BJ (cell line): ENCODE results near the gene OR2C3. TPM values are rescaled to one million over a fixed set of nuclear protein-coding genes. Genes with fewer than 3 reads are reported as not detected.

Experiments used
- CTCF ChIA-PET: fragments of 350-600 bp; formaldehyde crosslinking; extraction: SDS; loops from one replicate; lab custom pipeline; 2021; ENCODE audit warnings: antibody characterized with exemption, inconsistent platforms; lab: Yijun Ruan, JAX
- POLR2A ChIA-PET: fragments of 300-600 bp; sonication (Branson Sonifier 250); formaldehyde crosslinking; extraction: SDS; loops from one replicate; lab custom pipeline; 2021; ENCODE audit warnings: antibody characterized with exemption; lab: Charles Lee
- DNase-seq: peaks from one replicate; pipeline ENCODE4 v3.0.0-alpha.2; 2011; ENCODE audit warnings: low read depth
- H3K27me3 ChIP-seq: 2 replicates; pipeline ENCODE4 v1.6.0; 2011; ENCODE audit warnings: low read length; ENCODE audit not compliant: control insufficient read depth, insufficient read depth
- H3K36me3 ChIP-seq: 2 replicates; pipeline ENCODE4 v1.5.1; 2011; ENCODE audit warnings: low read length; ENCODE audit not compliant: control insufficient read depth, insufficient read depth
- H3K4me3 ChIP-seq: 2 replicates; pipeline ENCODE4 v1.5.1; 2011; ENCODE audit warnings: low read depth, mild to moderate bottlenecking, control low read depth, low read length
- polyA minus RNA-seq: library from RNA; depleted of rRNA, polyadenylated mRNA; stranded (reverse); fragments of >200 nt; gene quantifications from 2 replicates; pipeline ENCODE4 v1.2.3, GENCODE V29; 2011; rRNA and poly(A)+ RNA removed
- polyA plus RNA-seq: library from polyadenylated mRNA; depleted of rRNA; stranded (reverse); fragments of >200 nt; gene quantifications from 2 replicates; pipeline ENCODE4 v1.2.3, GENCODE V29; 2011; rRNA removed
- TF ChIP-seq, protein P1 (sequence below): IDR thresholded peaks from 2 replicates; pipeline ENCODE4 v1.5.1; 2011; ENCODE audit warnings: low read depth, mild to moderate bottlenecking, control low read depth, inconsistent platforms, low read length, moderate library complexity; ENCODE audit not compliant: insufficient read depth

The OR2C3 gene
- polyA plus RNA-seq (not detected in 2 replicates), polyA minus RNA-seq (not detected in 2 replicates)

- no peaks in the 10 kb centered on the region for H3K36me3 ChIP-seq
- H3K4me3 ChIP-seq: no peak within 1 kb of the TSS
- TF ChIP-seq, protein P1, sequence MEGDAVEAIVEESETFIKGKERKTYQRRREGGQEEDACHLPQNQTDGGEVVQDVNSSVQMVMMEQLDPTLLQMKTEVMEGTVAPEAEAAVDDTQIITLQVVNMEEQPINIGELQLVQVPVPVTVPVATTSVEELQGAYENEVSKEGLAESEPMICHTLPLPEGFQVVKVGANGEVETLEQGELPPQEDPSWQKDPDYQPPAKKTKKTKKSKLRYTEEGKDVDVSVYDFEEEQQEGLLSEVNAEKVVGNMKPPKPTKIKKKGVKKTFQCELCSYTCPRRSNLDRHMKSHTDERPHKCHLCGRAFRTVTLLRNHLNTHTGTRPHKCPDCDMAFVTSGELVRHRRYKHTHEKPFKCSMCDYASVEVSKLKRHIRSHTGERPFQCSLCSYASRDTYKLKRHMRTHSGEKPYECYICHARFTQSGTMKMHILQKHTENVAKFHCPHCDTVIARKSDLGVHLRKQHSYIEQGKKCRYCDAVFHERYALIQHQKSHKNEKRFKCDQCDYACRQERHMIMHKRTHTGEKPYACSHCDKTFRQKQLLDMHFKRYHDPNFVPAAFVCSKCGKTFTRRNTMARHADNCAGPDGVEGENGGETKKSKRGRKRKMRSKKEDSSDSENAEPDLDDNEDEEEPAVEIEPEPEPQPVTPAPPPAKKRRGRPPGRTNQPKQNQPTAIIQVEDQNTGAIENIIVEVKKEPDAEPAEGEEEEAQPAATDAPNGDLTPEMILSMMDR: no peak
- no peak for DNase-seq
- ChIA-PET POLR2A (no interaction called here), CTCF (no interaction called here)
- no peaks in the 10 kb centered on the region for H3K27me3 ChIP-seq
These were observed at the start of gene OR2C3 for GRCh38 chr1:247536340-247536739. Gene OR2C3 (minus strand): TSS chr1:247536440. CDS start chr1:247532511, 3,929 bp downstream.

DNA sequence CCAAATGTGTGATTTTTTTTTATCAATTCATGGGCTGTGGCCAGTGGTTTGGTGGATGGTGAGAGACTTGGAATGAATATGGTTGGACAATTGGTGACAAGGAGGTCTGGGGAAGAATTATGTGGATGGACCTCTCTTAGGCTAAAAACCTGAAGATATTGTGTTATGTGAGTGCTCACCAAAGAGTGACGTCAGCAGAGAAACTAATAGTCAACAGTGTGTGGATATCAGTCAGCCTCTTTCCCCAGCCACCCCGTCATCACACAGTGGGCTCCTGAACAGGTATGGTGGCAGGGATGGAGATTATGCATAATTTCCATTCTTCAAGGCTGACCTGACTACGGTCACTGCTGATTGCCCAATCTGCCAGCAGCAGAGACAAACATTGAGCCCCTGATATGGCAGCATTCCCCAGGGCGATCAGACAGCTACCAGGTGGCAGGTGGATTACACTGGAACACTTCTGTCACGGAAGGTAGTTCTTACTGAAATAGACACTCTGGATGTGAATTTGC lies 42.8 kb upstream of the OR2C3 start:
- Histone ChIP-seq H3K4me3 (no peak overlapping the region), H3K27me3 (no peaks in the 10 kb centered on the region), H3K36me3 (no peaks in the 10 kb centered on the region)
- TF ChIP-seq, protein P1: no peak
- CTCF ChIA-PET: interaction anchor here (0.7 kb wide), 1 partner anchor 175 kb away, joined by 3 read pairs; no protein-coding TSS in a partner anchor
- POLR2A ChIA-PET: no interaction called here
- DNase-seq: no peak

GRCh38 chr1:247576514-247576913 lies 40.3 kb upstream of the OR2C3 start:
- TF ChIP-seq, protein P1: no peak
- ChIA-PET POLR2A (no interaction called here), CTCF (no interaction called here)
- no peak for DNase-seq
- Histone ChIP-seq H3K27me3 (no peaks in the 10 kb centered on the region), H3K4me3 (no peak overlapping the region), H3K36me3 (no peaks in the 10 kb centered on the region)

- H3K4me3 ChIP-seq: no peak overlapping the region
- H3K27me3 ChIP-seq: no peaks in the 10 kb centered on the region
- POLR2A ChIA-PET: no interaction called here
- TF ChIP-seq, protein P1: no peak
- CTCF ChIA-PET: no interaction called here
- DNase-seq: no peak
- no peaks in the 10 kb centered on the region for H3K36me3 ChIP-seq
These were observed 38.4 kb upstream of the OR2C3 start for GRCh38 chr1:247574664-247575063.

GRCh38 chr1:247574236-247574635 lies 38.0 kb upstream of the OR2C3 start:
- no peak for DNase-seq
- TF ChIP-seq, protein P1: no peak
- H3K27me3 ChIP-seq: no peaks in the 10 kb centered on the region
- POLR2A ChIA-PET: no interaction called here
- CTCF ChIA-PET: no interaction called here
- no peak overlapping the region for H3K4me3 ChIP-seq
- no peaks in the 10 kb centered on the region for H3K36me3 ChIP-seq
